GM19193 (cell line): ENCODE data around the gene UPF1.

ENCODE experiments used
- POLR2A ChIP-seq: IDR thresholded peaks from 4 replicates; pipeline ENCODE4 v1.6.1; 2011; ENCODE audit not compliant: insufficient read depth, insufficient read length; ENCODE audit errors: extremely low read depth

Gene UPF1

GRCh38 chr19:18915639-18916038 is 83.9 kb downstream of the UPF1 start:
- no peak for TF ChIP-seq POLR2A
